A549 treated with DMSO at 1 μM for 4 hours (cell line): ENCODE results near the gene HYAL2. TPM values are rescaled to one million over a fixed set of nuclear protein-coding genes. Genes with fewer than 3 reads are reported as not detected.

Source experiments
- total RNA-seq: library from RNA; stranded (reverse); fragments of 200-300 nt; extraction: Qiagen RNA extraction; gene quantifications from 5 replicates; pipeline ENCODE4 v1.2.3, GENCODE V29; 2022; ENCODE audit warnings: low read depth

The HYAL2 gene, protein sequence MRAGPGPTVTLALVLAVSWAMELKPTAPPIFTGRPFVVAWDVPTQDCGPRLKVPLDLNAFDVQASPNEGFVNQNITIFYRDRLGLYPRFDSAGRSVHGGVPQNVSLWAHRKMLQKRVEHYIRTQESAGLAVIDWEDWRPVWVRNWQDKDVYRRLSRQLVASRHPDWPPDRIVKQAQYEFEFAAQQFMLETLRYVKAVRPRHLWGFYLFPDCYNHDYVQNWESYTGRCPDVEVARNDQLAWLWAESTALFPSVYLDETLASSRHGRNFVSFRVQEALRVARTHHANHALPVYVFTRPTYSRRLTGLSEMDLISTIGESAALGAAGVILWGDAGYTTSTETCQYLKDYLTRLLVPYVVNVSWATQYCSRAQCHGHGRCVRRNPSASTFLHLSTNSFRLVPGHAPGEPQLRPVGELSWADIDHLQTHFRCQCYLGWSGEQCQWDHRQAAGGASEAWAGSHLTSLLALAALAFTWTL
- total RNA-seq: 19.8 to 26.8 TPM (median 22.6 TPM) in 5 replicates

DNA sequence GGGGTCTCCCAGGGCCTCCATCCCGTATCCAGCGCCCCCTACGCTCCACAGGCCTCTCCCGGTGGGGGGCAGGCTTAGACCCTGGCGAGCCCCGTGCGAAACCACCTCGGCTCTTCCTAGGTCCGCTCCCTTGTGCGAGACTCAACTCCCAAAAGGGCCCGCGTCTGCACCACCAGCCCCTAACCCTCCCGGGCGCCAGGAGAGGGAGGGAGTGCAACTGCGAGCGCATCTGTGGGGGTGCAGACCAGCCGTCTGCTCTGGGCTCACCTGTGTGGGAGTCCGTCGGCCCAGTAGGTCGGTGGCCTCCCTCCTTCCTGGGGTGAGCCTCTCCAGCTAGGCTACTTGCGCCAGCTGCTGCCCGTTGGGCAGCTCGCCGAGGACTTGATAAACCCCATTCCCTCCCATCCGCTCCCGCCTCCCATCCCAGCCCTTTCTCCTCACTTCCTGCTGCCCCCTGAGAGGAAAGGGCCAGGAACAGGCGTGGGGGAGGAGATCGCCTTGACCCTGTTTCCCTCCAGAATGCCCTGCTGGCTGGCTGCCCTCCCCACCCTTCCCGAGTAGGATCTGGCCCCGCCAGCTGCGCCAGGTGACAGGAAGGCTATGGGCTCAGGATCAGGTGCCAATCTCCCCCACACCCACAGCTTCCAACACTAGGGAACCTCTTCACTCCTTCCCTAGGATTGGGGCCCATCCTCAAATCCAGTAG is at the start of gene HYAL2:
TSS of gene HYAL2 (minus strand) at position 360 of the 706 bp plus-strand sequence. CDS start 2,256 bp downstream, outside the sequence.

DNA sequence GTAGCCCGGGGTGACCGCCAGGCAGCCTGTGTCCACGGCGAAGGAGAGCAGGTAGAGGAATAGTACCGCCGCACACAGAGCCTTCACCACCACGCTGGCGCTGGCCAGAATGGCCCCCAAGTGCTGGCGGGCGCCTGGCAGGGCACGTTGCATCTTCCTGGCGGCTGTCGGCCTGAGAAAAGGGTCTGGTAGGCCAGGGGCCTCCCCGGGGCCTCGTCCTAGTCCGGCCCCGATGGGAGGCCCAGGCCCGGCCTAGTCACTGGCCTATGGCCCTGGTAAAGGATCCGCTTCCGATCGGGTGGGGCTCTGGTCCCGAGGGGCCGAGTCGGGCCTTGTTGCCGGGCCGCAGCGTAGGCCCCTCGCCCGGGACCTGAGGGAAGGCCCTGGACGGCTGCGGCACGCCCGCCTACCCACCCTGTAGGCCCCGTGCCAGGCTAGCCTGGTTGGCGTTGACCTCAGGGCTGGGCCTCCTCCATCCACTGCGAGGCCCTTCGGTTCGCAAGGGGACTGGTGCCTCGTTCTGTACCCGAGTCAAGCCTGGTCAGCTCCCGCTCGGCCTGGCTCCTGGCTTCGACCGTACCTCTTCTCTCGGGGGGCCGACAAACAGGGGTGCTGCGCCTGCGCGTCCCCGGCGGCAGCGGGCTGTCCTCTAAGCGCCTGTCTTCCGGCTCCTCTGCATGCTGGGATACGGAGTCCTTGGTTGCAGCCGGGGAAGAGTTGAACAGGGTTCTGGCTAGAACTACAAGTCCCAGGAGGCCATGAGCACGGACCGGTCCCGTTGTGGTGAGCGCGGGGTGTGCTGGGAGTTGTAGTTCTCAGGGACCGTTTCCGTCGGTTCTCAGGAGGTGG is 36.6 kb upstream of the HYAL2 start, which contains the start of gene TMEM115:
TSS of gene TMEM115 (minus strand) at position 611 of the 849 bp plus-strand sequence. CDS start at position 153, 458 bp downstream.

GRCh38 chr3:50350527-50351322 is 28.2 kb upstream of the HYAL2 start, which contains the start of the genes CYB561D2 and NPRL2:
TSS of gene CYB561D2 (plus strand) at chr3:50350862. CDS start at chr3:50351434, 572 bp downstream.
TSS of gene NPRL2 (minus strand) at chr3:50350775. CDS start at chr3:50350652, 123 bp downstream.

DNA sequence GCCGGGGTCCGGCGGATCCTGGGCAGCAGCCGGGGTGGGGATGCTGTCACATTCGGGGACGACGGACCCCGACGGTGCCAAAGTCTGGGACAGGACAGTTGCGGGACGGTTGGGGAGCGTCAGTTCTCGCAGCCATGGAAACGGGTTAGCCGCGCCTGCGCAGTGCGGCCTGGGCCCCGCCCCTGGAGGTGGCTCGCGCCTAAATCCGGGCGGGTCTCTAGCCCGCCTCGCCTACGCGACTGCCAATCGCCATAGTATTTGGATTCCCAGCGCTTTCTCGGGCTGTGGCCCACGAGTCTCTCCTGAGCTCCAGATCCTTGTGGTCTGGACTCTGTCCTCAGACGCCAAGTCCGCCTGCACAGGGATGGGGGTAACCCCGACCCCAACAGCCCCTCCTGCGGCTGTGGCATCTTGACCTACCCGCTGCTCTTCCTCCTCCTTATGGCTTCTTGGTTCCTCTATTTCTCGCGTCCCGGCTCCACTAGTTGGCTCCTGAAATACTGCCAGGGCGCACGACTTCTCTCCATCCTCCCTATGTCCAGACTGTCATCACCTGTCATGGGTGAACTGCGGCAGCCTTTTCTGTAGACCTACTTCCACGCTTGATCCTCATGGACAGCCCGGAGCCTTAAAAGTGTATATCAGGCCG is 23.2 kb upstream of the HYAL2 start, which contains the start of gene ZMYND10:
TSS of gene ZMYND10 (minus strand) at position 147 of the 649 bp plus-strand sequence. CDS start 153 bp downstream, outside the sequence.

GRCh38 chr3:50340448-50341329 is 18.1 kb upstream of the HYAL2 start, which contains the start of gene RASSF1:
TSS of gene RASSF1 (minus strand) at chr3:50340836. CDS start at chr3:50340805, 31 bp downstream.

DNA sequence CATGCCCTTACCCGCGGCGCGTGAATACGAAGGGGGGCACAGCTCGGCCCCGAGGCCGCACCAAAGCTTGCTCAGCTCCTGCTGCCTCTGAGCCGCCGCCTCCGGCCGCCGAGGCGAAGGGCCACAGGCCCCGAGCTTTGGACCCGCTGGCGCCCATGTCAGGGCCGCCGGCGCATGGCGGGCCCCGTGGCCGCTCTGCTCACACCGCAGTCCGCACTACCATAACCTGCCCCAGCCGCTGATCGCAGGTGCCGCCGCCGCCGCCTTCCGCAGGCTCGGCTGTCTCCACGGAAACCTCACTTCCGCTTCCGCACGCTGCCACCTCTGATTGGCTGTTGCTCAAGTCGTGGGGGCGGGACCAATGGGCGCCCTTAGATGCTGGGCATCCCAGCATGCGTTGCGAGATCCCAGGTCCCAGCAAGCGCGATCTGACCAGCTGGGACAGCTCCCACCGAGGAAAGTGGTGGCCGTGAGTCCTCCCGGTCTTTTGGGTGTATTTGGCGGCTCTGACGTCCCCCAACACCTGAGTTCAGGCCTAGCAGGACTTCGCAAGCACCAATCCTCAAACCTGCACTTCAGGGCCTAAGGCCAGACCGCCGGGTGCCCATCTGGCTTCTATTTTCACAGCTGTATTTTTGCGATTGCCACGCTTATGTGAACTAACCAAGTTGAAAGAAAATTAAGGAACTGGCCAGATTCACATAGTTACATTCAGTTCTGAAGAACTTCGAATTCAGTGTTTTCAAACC is 5.6 kb upstream of the HYAL2 start, which contains the start of gene TUSC2:
TSS of gene TUSC2 (minus strand) at position 281 of the 749 bp plus-strand sequence. CDS start at position 157, 124 bp downstream.

GRCh38 chr3:50303013-50303815 is 19.3 kb downstream of the HYAL2 start, which contains the start of gene HYAL1:
TSS of gene HYAL1 (minus strand) at chr3:50303574. CDS start at chr3:50302956, 618 bp downstream.

GRCh38 chr3:50298836-50299637 is 23.5 kb downstream of the HYAL2 start, which contains the start of the genes HYAL3 and NAA80:
TSS of gene HYAL3 (minus strand) at chr3:50299405. CDS start at chr3:50295602, 3,803 bp downstream.
TSS of gene NAA80 (minus strand) at chr3:50299405. CDS start at chr3:50297463, 1,942 bp downstream.

GRCh38 chr3:50292159-50293078 is 30.1 kb downstream of the HYAL2 start, which contains the start of gene IFRD2:
TSS of gene IFRD2 (minus strand) at chr3:50292429. CDS start at chr3:50292274, 155 bp downstream.

GRCh38 chr3:50278880-50279224 is 43.7 kb downstream of the HYAL2 start, which contains the start of gene LSMEM2:
TSS of gene LSMEM2 (plus strand) at chr3:50279087. CDS start at chr3:50279114, 27 bp downstream.

DNA sequence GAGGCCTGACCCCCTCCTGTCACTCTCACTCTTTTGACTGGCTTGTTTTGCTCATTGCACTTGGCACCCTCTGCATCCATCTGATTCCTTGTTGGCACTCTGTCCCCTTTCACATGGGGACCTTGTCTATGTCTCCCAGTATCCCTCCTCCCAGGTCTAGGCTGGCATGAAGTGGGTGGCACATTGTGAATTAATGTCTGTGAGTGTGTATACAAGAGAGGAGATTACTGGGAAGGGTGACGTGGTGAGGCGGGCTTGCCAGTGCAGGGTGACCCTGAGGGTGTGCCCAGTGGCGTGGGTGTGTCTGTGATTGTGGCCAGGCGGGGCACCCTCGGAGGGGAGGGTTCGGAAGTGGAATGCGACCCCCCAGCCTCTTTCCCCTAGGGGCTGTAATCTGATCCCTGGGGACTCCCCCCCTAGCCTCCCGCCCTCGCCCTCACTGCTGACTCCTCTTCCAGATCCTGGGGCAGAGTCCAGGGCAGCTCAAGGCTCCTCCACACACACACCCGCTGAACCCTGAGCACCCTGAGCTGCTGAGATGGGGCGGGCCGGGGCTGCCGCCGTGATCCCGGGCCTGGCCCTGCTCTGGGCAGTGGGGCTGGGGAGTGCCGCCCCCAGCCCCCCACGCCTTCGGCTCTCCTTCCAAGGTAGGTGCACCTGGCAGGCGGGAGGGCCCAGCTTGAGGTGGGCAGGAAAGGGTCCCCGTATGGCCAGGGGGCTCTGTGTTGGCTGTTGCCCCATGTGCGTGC is 53.7 kb downstream of the HYAL2 start, which contains the start of gene SEMA3B:
TSS of gene SEMA3B (plus strand) at position 445 of the 749 bp plus-strand sequence. CDS start at position 539, 94 bp downstream.

